HG02852 (cell line): Measurements from ENCODE around the gene BCKDK.
"Not testable (repeated sequence)": the region's sequence is repeated elsewhere in the genome, so short reads cannot be mapped to it uniquely, and the experiment has no call there.

Experiments
- ATAC-seq: cut with Tn5 transposase; IDR thresholded peaks from one replicate; pipeline ENCODE4 v1.9.1; 2021; ENCODE audit warnings: mild to moderate bottlenecking, moderate library complexity; ENCODE audit not compliant: unreplicated experiment

BCKDK gene

GRCh38 chr16:31120129-31120528 lies 11.9 kb downstream of the BCKDK start:
- ATAC-seq: no peak

GRCh38 chr16:31125844-31126243 lies 17.7 kb downstream of the BCKDK start:
- no peak for ATAC-seq

- ATAC-seq: no peak
Measured at GRCh38 chr16:31127182-31127581, 19.0 kb downstream of the BCKDK start.

GRCh38 chr16:31128711-31129567 lies 20.8 kb downstream of the BCKDK start:
- ATAC-seq: no peak

GRCh38 chr16:31129568-31130335 lies 21.6 kb downstream of the BCKDK start:
- ATAC-seq: no peak

GRCh38 chr16:31130336-31130891 lies 22.2 kb downstream of the BCKDK start:
- ATAC-seq: no peak

- ATAC-seq: no peak
Measured at GRCh38 chr16:31130899-31131298, 22.7 kb downstream of the BCKDK start.

GRCh38 chr16:31131416-31131815 lies 23.2 kb downstream of the BCKDK start:
- no peak for ATAC-seq

- ATAC-seq: no peak
Measured at GRCh38 chr16:31131841-31132271, 23.7 kb downstream of the BCKDK start.

GRCh38 chr16:31132303-31132979 lies 24.3 kb downstream of the BCKDK start:
- ATAC-seq: no peak

GRCh38 chr16:31133046-31133501 lies 24.9 kb downstream of the BCKDK start:
- ATAC-seq: no peak

GRCh38 chr16:31134091-31134571 lies 25.9 kb downstream of the BCKDK start:
- no peak for ATAC-seq

GRCh38 chr16:31134625-31135534 lies 26.7 kb downstream of the BCKDK start:
- ATAC-seq: no peak

GRCh38 chr16:31135535-31136286 lies 27.5 kb downstream of the BCKDK start, which contains the start of gene PRSS8:
TSS of gene PRSS8 (minus strand) at chr16:31135727. CDS start at chr16:31135498, 229 bp downstream.
- no peak for ATAC-seq

- no peak for ATAC-seq
Measured at GRCh38 chr16:31136287-31136662, 28.1 kb downstream of the BCKDK start.

GRCh38 chr16:31136822-31137499 lies 28.8 kb downstream of the BCKDK start:
- ATAC-seq: not testable (repeated sequence)

GRCh38 chr16:31138621-31139578 lies 30.7 kb downstream of the BCKDK start:
- no peak for ATAC-seq
